Measurements from ENCODE around the gene CBX2.
A peak's percentile ranks its signal among the peaks of the same experiment; 100 is the strongest.

The CBX2 gene

GRCh38 chr17:79777894-79778503, at the start of gene CBX2:
Gene CBX2, plus strand, starts transcription at chr17:79778148. Its CDS starts 88 bp downstream, at chr17:79778236.
- Histone ChIP-seq H3K4me3 (ENCODE audit: low read length in 2 of 2) (peak within 1 kb of the TSS; percentile 29 to 61), H3K4me1 (ENCODE audit: control insufficient read depth, insufficient read depth, low read length) (peaks cover 16% of the 10 kb centered on the region), H3K27me3 (ENCODE audit: control insufficient read depth in 1 of 2, insufficient read depth in 2 of 2, low read length in 2 of 2) (peaks cover 60% of the 10 kb centered on the region in 2 donors), H3K27ac (ENCODE audit: low read length) (no peak within 1 kb of the TSS), H3K9me3 (ENCODE audit: control insufficient read depth in 2 of 2, low read length in 2 of 2) (no peaks in the 10 kb centered on the region), H3K9ac (ENCODE audit: low read length in 2 of 2) (no peak within 1 kb of the TSS), H3K36me3 (ENCODE audit: control insufficient read depth in 2 of 2, insufficient read depth in 2 of 2, low read length in 2 of 2) (no peaks in the 10 kb centered on the region)

- Histone ChIP-seq H3K27me3 (ENCODE audit: control insufficient read depth in 1 of 2, insufficient read depth in 2 of 2, low read length in 2 of 2) (no peaks in the 10 kb centered on the region), H3K9me3 (ENCODE audit: control insufficient read depth in 2 of 2, low read length in 2 of 2) (no peaks in the 10 kb centered on the region), H3K27ac (ENCODE audit: low read length) (peak overlapping the region; percentile 2), H3K4me1 (ENCODE audit: control insufficient read depth, insufficient read depth, low read length) (peaks cover 6% of the 10 kb centered on the region), H3K9ac (ENCODE audit: low read length in 2 of 2) (peak overlapping the region; percentile 41 to 60), H3K4me3 (ENCODE audit: low read length in 2 of 2) (peak overlapping the region; percentile 58 to 77), H3K36me3 (ENCODE audit: control insufficient read depth in 2 of 2, insufficient read depth in 2 of 2, low read length in 2 of 2) (no peaks in the 10 kb centered on the region)
Measured at GRCh38 chr17:79728169-79728907, 49.6 kb upstream of the CBX2 start.

DNA sequence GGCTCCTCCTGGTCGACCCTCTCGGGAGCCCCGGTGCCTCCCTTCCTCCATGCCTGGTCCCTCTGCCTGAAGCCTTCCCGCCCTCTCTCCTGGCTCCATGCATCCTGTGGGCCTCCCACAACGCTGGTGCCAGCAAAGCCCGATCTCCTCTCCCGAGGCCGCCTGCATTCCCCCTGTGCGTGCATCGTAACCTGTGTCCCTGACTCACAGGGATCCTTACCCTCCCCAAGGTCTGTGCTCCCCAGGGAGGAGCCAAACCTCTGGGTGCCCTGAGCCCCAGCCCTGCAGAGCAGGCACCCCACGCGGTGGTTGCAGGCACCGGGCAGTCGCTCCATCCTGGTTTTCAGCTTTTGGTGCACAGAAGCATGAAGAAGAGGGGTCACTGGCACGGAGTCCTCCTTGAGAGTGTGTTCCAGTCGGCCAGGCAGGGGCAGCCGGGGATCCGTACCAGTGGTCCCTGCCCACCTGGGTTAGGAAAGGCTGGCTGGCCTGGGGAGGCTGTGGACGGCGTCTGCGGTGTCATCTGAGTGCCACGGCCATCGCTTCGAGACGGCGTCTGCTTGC, 49.0 kb upstream of the CBX2 start:
- Histone ChIP-seq H3K9me3 (ENCODE audit: control insufficient read depth in 2 of 2, low read length in 2 of 2) (no peaks in the 10 kb centered on the region), H3K27me3 (ENCODE audit: control insufficient read depth in 1 of 2, insufficient read depth in 2 of 2, low read length in 2 of 2) (no peaks in the 10 kb centered on the region), H3K36me3 (ENCODE audit: control insufficient read depth in 2 of 2, insufficient read depth in 2 of 2, low read length in 2 of 2) (no peaks in the 10 kb centered on the region), H3K4me1 (ENCODE audit: control insufficient read depth, insufficient read depth, low read length) (peaks cover 6% of the 10 kb centered on the region), H3K9ac (ENCODE audit: low read length in 2 of 2) (no peak overlapping the region), H3K27ac (ENCODE audit: low read length) (no peak overlapping the region), H3K4me3 (ENCODE audit: low read length in 2 of 2) (peak overlapping the region in 1 of 2 donors; percentile 77)

GRCh38 chr17:79729761-79730160, 48.2 kb upstream of the CBX2 start:
- peaks cover 6% of the 10 kb centered on the region for H3K4me1 ChIP-seq (ENCODE audit: control insufficient read depth, insufficient read depth, low read length)
- no peak overlapping the region for H3K9ac ChIP-seq (ENCODE audit: low read length in 2 of 2)
- H3K4me3 ChIP-seq (ENCODE audit: low read length in 2 of 2), result no peak overlapping the region
- H3K36me3 ChIP-seq (ENCODE audit: control insufficient read depth in 2 of 2, insufficient read depth in 2 of 2, low read length in 2 of 2), result no peaks in the 10 kb centered on the region
- no peaks in the 10 kb centered on the region for H3K9me3 ChIP-seq (ENCODE audit: control insufficient read depth in 2 of 2, low read length in 2 of 2)
- H3K27ac ChIP-seq (ENCODE audit: low read length), result no peak overlapping the region
- H3K27me3 ChIP-seq (ENCODE audit: control insufficient read depth in 1 of 2, insufficient read depth in 2 of 2, low read length in 2 of 2), result no peaks in the 10 kb centered on the region

- Histone ChIP-seq H3K9me3 (ENCODE audit: control insufficient read depth in 2 of 2, low read length in 2 of 2) (no peaks in the 10 kb centered on the region), H3K4me3 (ENCODE audit: low read length in 2 of 2) (no peak overlapping the region), H3K36me3 (ENCODE audit: control insufficient read depth in 2 of 2, insufficient read depth in 2 of 2, low read length in 2 of 2) (no peaks in the 10 kb centered on the region), H3K9ac (ENCODE audit: low read length in 2 of 2) (no peak overlapping the region), H3K27me3 (ENCODE audit: control insufficient read depth in 1 of 2, insufficient read depth in 2 of 2, low read length in 2 of 2) (peaks cover 0 to under 1% of the 10 kb centered on the region in 2 donors), H3K4me1 (ENCODE audit: control insufficient read depth, insufficient read depth, low read length) (peaks cover 6% of the 10 kb centered on the region), H3K27ac (ENCODE audit: low read length) (no peak overlapping the region)
Measured at GRCh38 chr17:79730437-79730768, 47.5 kb upstream of the CBX2 start.

GRCh38 chr17:79730769-79731483, 47.0 kb upstream of the CBX2 start, which contains the start of gene ENPP7:
Gene ENPP7, plus strand, starts transcription at chr17:79730943. Its CDS starts 197 bp downstream, at chr17:79731140.
- Histone ChIP-seq H3K4me3 (ENCODE audit: low read length in 2 of 2) (no peak within 1 kb of the TSS), H3K27me3 (ENCODE audit: control insufficient read depth in 1 of 2, insufficient read depth in 2 of 2, low read length in 2 of 2) (peaks cover 0 to 2% of the 10 kb centered on the region in 2 donors), H3K4me1 (ENCODE audit: control insufficient read depth, insufficient read depth, low read length) (peaks cover 6% of the 10 kb centered on the region), H3K36me3 (ENCODE audit: control insufficient read depth in 2 of 2, insufficient read depth in 2 of 2, low read length in 2 of 2) (no peaks in the 10 kb centered on the region), H3K27ac (ENCODE audit: low read length) (no peak within 1 kb of the TSS), H3K9me3 (ENCODE audit: control insufficient read depth in 2 of 2, low read length in 2 of 2) (no peaks in the 10 kb centered on the region), H3K9ac (ENCODE audit: low read length in 2 of 2) (no peak within 1 kb of the TSS)

DNA sequence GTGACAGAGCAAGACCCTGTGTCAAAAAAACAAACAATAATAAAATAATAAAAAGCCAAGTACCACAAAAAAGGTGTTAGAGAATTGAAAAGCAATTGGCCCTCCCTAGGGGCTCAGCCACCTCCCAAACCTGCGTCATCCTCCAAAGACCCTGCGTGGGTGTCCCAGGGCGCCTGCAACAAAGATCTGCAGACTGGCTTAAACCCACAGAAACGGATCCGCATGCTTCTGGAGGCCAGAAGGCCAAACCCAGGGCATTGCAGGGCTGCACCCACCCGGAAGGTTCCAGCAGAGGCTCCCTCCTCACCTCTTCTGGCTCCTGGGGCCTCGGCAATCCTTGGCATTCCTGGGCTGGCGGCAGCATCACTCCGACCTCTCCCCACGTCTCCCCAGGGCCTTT, 45.7 kb upstream of the CBX2 start:
- H3K9me3 ChIP-seq (ENCODE audit: control insufficient read depth in 2 of 2, low read length in 2 of 2), result no peaks in the 10 kb centered on the region

DNA sequence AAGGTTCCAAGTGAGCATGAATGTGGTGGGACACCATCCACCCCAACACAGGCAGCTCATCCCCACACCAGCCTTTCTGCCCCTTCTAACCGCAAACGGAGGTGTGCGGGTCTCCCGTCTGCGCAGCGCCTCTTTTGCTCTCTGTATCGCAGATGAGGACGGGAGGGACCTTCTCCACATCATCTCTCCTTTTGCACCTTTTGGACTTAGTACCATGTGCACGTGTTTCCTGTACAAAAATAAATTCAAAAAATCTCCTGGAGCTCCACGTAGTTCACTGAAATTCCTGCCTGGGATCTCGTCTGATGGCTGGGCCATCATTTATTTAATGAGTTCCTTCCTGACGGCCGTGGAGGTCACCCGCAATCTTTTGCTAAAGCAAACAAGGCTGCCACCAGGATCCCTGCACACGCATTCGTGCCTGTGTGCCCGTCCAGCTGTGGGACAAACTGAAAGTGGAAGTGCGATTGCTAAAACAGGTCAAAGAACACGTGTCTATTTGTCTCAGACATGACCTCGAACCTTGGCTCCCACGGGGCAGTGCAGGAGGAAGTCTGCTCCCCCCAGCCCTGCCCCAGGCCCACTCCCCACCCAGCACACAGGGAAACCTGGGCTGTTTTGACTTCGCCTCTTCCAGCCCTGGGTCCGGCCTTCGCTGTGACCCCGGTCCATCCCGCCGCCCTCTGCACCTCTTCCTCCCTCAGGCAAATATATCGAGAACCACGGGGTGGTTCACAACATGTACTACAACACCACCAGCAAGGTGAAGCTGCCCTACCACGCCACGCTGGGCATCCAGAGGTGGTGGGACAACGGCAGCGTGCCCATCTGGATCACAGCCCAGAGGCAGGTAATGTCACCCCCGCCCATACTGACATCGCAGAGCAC, 44.9 kb upstream of the CBX2 start:
- no peak overlapping the region for H3K27ac ChIP-seq (ENCODE audit: low read length)
- no peaks in the 10 kb centered on the region for H3K9me3 ChIP-seq (ENCODE audit: control insufficient read depth in 2 of 2, low read length in 2 of 2)
- peaks cover 0 to 2% of the 10 kb centered on the region in 2 donors for H3K27me3 ChIP-seq (ENCODE audit: control insufficient read depth in 1 of 2, insufficient read depth in 2 of 2, low read length in 2 of 2)
- H3K4me3 ChIP-seq (ENCODE audit: low read length in 2 of 2), result peak overlapping the region in 1 of 2 donors; percentile 15
- H3K9ac ChIP-seq (ENCODE audit: low read length in 2 of 2), result no peak overlapping the region
- peaks cover 6% of the 10 kb centered on the region for H3K4me1 ChIP-seq (ENCODE audit: control insufficient read depth, insufficient read depth, low read length)
- H3K36me3 ChIP-seq (ENCODE audit: control insufficient read depth in 2 of 2, insufficient read depth in 2 of 2, low read length in 2 of 2), result no peaks in the 10 kb centered on the region

More for the DNA sequence above, 45.7 kb upstream of the CBX2 start:
- no peak overlapping the region for H3K9ac ChIP-seq (ENCODE audit: low read length in 2 of 2)
- H3K27ac ChIP-seq (ENCODE audit: low read length), result no peak overlapping the region
- H3K4me1 ChIP-seq (ENCODE audit: control insufficient read depth, insufficient read depth, low read length), result peaks cover 6% of the 10 kb centered on the region
- H3K4me3 ChIP-seq (ENCODE audit: low read length in 2 of 2), result no peak overlapping the region
- peaks cover 0 to 2% of the 10 kb centered on the region in 2 donors for H3K27me3 ChIP-seq (ENCODE audit: control insufficient read depth in 1 of 2, insufficient read depth in 2 of 2, low read length in 2 of 2)
- no peaks in the 10 kb centered on the region for H3K36me3 ChIP-seq (ENCODE audit: control insufficient read depth in 2 of 2, insufficient read depth in 2 of 2, low read length in 2 of 2)

- peaks cover 5% of the 10 kb centered on the region for H3K4me1 ChIP-seq (ENCODE audit: control insufficient read depth, insufficient read depth, low read length)
- H3K9me3 ChIP-seq (ENCODE audit: control insufficient read depth in 2 of 2, low read length in 2 of 2), result no peaks in the 10 kb centered on the region
- no peaks in the 10 kb centered on the region for H3K36me3 ChIP-seq (ENCODE audit: control insufficient read depth in 2 of 2, insufficient read depth in 2 of 2, low read length in 2 of 2)
- peaks cover 0 to 5% of the 10 kb centered on the region in 2 donors for H3K27me3 ChIP-seq (ENCODE audit: control insufficient read depth in 1 of 2, insufficient read depth in 2 of 2, low read length in 2 of 2)
- H3K9ac ChIP-seq (ENCODE audit: low read length in 2 of 2), result no peak overlapping the region
- H3K27ac ChIP-seq (ENCODE audit: low read length), result no peak overlapping the region
- H3K4me3 ChIP-seq (ENCODE audit: low read length in 2 of 2), result no peak overlapping the region
Measured at GRCh38 chr17:79733692-79734070, 44.3 kb upstream of the CBX2 start.

DNA sequence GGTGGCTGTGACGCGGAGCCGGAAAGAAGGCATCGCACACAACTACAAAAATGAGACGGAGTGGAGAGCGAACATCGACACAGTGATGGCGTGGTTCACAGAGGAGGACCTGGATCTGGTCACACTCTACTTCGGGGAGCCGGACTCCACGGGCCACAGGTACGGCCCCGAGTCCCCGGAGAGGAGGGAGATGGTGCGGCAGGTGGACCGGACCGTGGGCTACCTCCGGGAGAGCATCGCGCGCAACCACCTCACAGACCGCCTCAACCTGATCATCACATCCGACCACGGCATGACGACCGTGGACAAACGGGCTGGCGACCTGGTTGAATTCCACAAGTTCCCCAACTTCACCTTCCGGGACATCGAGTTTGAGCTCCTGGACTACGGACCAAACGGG, 42.9 kb upstream of the CBX2 start:
- H3K4me1 ChIP-seq (ENCODE audit: control insufficient read depth, insufficient read depth, low read length), result peaks cover 3% of the 10 kb centered on the region
- no peaks in the 10 kb centered on the region for H3K9me3 ChIP-seq (ENCODE audit: control insufficient read depth in 2 of 2, low read length in 2 of 2)
- H3K36me3 ChIP-seq (ENCODE audit: control insufficient read depth in 2 of 2, insufficient read depth in 2 of 2, low read length in 2 of 2), result no peaks in the 10 kb centered on the region
- no peak overlapping the region for H3K27ac ChIP-seq (ENCODE audit: low read length)
- H3K27me3 ChIP-seq (ENCODE audit: control insufficient read depth in 1 of 2, insufficient read depth in 2 of 2, low read length in 2 of 2), result peaks cover 8 to 14% of the 10 kb centered on the region in 2 donors
- H3K4me3 ChIP-seq (ENCODE audit: low read length in 2 of 2), result no peak overlapping the region
- no peak overlapping the region for H3K9ac ChIP-seq (ENCODE audit: low read length in 2 of 2)

Data from stomach smooth muscle (tissue), 2 donors.